ENCODE results near the gene MAP3K2.

DNA sequence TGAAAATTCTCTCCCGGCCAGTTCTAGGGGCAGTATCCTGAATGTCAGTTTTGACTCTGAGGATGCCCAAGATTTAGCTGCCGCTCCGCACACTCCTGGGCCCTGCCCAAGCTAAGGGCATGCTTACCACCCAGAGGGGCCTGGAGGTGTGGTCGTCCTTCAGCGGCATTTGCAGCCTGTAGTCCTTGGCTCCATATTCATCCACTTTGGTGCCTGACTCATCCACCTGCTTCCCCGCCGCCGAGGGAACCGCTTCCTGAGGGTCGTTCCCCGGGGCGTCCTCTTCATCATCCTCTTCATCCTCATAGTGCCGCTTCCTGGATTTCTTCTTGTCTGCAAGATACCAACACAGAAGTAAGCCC, 94.4 kb downstream of the MAP3K2 start:
- TF ChIP-seq, protein P1, sequence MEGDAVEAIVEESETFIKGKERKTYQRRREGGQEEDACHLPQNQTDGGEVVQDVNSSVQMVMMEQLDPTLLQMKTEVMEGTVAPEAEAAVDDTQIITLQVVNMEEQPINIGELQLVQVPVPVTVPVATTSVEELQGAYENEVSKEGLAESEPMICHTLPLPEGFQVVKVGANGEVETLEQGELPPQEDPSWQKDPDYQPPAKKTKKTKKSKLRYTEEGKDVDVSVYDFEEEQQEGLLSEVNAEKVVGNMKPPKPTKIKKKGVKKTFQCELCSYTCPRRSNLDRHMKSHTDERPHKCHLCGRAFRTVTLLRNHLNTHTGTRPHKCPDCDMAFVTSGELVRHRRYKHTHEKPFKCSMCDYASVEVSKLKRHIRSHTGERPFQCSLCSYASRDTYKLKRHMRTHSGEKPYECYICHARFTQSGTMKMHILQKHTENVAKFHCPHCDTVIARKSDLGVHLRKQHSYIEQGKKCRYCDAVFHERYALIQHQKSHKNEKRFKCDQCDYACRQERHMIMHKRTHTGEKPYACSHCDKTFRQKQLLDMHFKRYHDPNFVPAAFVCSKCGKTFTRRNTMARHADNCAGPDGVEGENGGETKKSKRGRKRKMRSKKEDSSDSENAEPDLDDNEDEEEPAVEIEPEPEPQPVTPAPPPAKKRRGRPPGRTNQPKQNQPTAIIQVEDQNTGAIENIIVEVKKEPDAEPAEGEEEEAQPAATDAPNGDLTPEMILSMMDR (IDR thresholded peaks at IDR 0.05), result no peak
- TF ChIP-seq POLR2A (IDR thresholded peaks at IDR 0.05), result no peak
